Glutamatergic neuron (in vitro differentiated cells): ENCODE results near the gene NUDT4. TPM values are rescaled to one million over a fixed set of nuclear protein-coding genes. Genes with fewer than 3 reads are reported as not detected.

Experiments used
- total RNA-seq: library from RNA; stranded (reverse); fragmentation: NEBNext Ultra II Directional; extraction: Animal tissue kit (Norgen Biotek cat#: 25700); gene quantifications from one replicate; pipeline ENCODE4 v1.2.1, GENCODE V29; 2021; ENCODE audit not compliant: unreplicated experiment

The NUDT4 gene
- total RNA-seq, 1 donor from 2014 or later: 29.5 TPM

Other genes with a start within 250 kb of the NUDT4 start
- gene UBE2N, start 64.0 kb downstream of the NUDT4 start, total RNA-seq: 115 TPM
- 82.7 TPM for gene MRPL42, start 89.6 kb downstream of the NUDT4 start, total RNA-seq
- gene SOCS2, start 194.8 kb downstream of the NUDT4 start, total RNA-seq: 36.6 TPM